A673 (cell line): ENCODE results near the gene COPE. TPM values are rescaled to one million over a fixed set of nuclear protein-coding genes. Genes with fewer than 3 reads are reported as not detected.

Experiments
- BruUV-seq: library from RNA; stranded (reverse); fragments of 400-500 nt; replicated peaks from 2 replicates; lab custom pipeline; 2021; lab: Mats Ljungman, UMichigan
- CTCF ChIA-PET: fragments of 300-600 bp; sonication (Branson Sonifier 250); formaldehyde crosslinking; loops from one replicate; lab custom pipeline; 2022; ENCODE audit warnings: antibody characterized with exemption; lab: Charles Lee
- POLR2A ChIA-PET: fragments of 300-600 bp; sonication (Branson Sonifier 250); formaldehyde crosslinking; loops from one replicate; lab custom pipeline; 2022; ENCODE audit warnings: antibody characterized with exemption; ENCODE audit not compliant: low non-redundant PET; lab: Charles Lee
- DNase-seq: peaks from one replicate; pipeline ENCODE4 v3.0.0-alpha.2; 2015; ENCODE audit warnings: low spot score
- H3K27ac ChIP-seq: fragments of 200-600 bp; sonication (generic); 2 replicates; pipeline ENCODE4 v1.5.1; 2016; ENCODE audit warnings: mixed run types, low read depth, mild to moderate bottlenecking, mixed read lengths, antibody characterized with exemption, low read length; ENCODE audit not compliant: poor library complexity, severe bottlenecking
- H3K27me3 ChIP-seq: fragments of 200-600 bp; sonication (generic); replicated peaks from 2 replicates; pipeline ENCODE4 v1.6.1; 2017; ENCODE audit warnings: mixed run types, low read depth, mild to moderate bottlenecking, mixed read lengths, antibody characterized with exemption, low read length; ENCODE audit not compliant: insufficient read depth, poor library complexity
- H3K36me3 ChIP-seq: fragments of 200-600 bp; sonication (generic); 2 replicates; pipeline ENCODE4 v1.6.1; 2016; ENCODE audit warnings: mixed run types, mild to moderate bottlenecking, mixed read lengths, antibody characterized with exemption, low read length; ENCODE audit not compliant: insufficient read depth, poor library complexity, severe bottlenecking
- H3K4me1 ChIP-seq: fragments of 200-600 bp; sonication (generic); 2 replicates; pipeline ENCODE4 v1.6.1; 2017; ENCODE audit warnings: mixed run types, mild to moderate bottlenecking, mixed read lengths, antibody characterized with exemption, low read length; ENCODE audit not compliant: insufficient read depth, poor library complexity, severe bottlenecking
- H3K4me3 ChIP-seq: fragments of 200-600 bp; sonication (generic); 2 replicates; pipeline ENCODE4 v1.5.1; 2016; ENCODE audit warnings: low read depth, mixed run types, mild to moderate bottlenecking, mixed read lengths, low read length; ENCODE audit not compliant: poor library complexity, severe bottlenecking
- H3K9me3 ChIP-seq: fragments of 200-600 bp; sonication (generic); 2 replicates; pipeline ENCODE4 v1.6.1; 2016; ENCODE audit warnings: mixed run types, low read depth, mild to moderate bottlenecking, mixed read lengths, antibody characterized with exemption, low read length; ENCODE audit not compliant: poor library complexity, severe bottlenecking
- EZH2 ChIP-seq: fragments of 200-600 bp; sonication (generic); IDR thresholded peaks from 2 replicates; pipeline ENCODE4 v1.6.1; 2017; ENCODE audit warnings: borderline replicate concordance, low read depth, mild to moderate bottlenecking, mixed read lengths, antibody characterized with exemption, low read length; ENCODE audit not compliant: poor library complexity, severe bottlenecking
- intact Hi-C: fragments of 100-400 bp; cut with micrococcal nuclease; formaldehyde crosslinking; loops from one replicate; pipeline ENCODE4 v1.10.0; 2022; ENCODE audit not compliant: unreplicated experiment
- total RNA-seq: library from RNA; stranded (reverse); gene quantifications from 2 replicates; pipeline ENCODE4 v1.2.3, GENCODE V29; 2021
- TF ChIP-seq, protein P1 (sequence below): fragments of 300-800, 200-600 bp; sonication (generic); conservative IDR thresholded peaks from 2 replicates; pipeline ENCODE4 v1.5.1; 2017; ENCODE audit warnings: low read depth, mild to moderate bottlenecking, antibody characterized with exemption, low read length, moderate library complexity, mixed read lengths

The COPE gene
- total RNA-seq, 1 experiment from 2014 or later, result 244 TPM

DNA sequence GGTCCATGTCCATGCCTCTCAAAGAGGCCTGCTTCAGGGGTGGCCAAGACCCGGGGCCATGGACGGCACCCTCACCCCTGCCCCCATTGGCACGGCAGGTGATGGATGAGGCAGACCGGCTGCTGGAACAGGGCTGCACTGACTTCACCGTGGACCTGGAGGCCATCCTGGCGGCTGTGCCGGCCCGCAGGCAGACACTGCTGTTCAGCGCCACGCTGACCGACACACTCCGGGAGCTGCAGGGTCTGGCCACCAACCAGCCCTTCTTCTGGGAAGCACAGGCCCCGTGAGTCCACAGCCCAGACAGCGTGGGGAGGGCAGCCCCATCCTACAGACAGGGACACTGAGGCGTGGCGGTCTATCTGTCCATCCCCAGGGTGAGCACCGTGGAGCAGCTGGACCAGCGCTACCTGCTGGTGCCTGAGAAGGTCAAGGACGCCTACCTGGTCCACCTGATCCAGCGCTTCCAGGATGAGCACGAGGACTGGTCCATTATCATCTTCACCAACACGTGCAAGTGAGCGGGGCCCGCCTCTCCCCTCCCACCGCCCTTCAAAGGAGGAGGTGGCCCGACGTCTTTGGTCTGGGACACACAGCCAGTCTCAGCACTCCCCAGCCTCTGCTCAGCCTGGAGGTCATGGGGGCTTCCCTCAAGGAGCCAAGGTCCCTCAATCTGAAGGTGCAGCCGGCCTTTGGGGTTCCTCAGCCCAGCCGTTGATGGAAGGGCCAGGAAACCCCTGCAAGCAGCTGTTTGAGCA is 3.2 kb upstream of the COPE start:
- BruUV-seq, result no TSS peak
- peaks cover 35% of the 10 kb centered on the region for H3K36me3 ChIP-seq
- TF ChIP-seq, protein P1, sequence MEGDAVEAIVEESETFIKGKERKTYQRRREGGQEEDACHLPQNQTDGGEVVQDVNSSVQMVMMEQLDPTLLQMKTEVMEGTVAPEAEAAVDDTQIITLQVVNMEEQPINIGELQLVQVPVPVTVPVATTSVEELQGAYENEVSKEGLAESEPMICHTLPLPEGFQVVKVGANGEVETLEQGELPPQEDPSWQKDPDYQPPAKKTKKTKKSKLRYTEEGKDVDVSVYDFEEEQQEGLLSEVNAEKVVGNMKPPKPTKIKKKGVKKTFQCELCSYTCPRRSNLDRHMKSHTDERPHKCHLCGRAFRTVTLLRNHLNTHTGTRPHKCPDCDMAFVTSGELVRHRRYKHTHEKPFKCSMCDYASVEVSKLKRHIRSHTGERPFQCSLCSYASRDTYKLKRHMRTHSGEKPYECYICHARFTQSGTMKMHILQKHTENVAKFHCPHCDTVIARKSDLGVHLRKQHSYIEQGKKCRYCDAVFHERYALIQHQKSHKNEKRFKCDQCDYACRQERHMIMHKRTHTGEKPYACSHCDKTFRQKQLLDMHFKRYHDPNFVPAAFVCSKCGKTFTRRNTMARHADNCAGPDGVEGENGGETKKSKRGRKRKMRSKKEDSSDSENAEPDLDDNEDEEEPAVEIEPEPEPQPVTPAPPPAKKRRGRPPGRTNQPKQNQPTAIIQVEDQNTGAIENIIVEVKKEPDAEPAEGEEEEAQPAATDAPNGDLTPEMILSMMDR, result no peak
- TF ChIP-seq EZH2, result no peak
- H3K27me3 ChIP-seq, result no peaks in the 10 kb centered on the region
- ChIA-PET CTCF (no interaction called here), POLR2A (no interaction called here)
- intact Hi-C loops, result no loop called here
- peaks cover 6% of the 10 kb centered on the region for H3K4me1 ChIP-seq
- no peaks in the 10 kb centered on the region for H3K9me3 ChIP-seq
- DNase-seq, result no peak
- no peak overlapping the region for H3K4me3 ChIP-seq
- no peak overlapping the region for H3K27ac ChIP-seq

DNA sequence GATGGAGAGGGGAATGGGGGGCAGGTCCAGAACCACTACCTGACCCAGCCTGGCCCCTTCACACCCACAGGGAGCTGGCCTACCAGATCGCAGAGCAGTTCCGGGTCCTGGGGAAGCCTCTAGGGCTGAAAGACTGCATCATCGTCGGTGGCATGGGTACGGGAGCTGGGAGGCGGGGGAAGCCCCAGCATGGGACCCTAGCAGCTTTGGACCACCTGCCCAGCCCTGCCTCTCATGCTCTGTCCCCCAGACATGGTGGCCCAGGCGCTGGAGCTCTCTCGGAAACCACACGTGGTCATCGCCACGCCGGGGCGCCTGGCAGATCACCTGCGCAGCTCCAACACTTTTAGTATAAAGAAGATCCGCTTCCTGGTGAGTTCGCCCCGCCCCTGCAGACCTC is 2.4 kb upstream of the COPE start:
- DNase-seq, result no peak
- H3K27me3 ChIP-seq, result no peaks in the 10 kb centered on the region
- peaks cover 6% of the 10 kb centered on the region for H3K4me1 ChIP-seq
- H3K27ac ChIP-seq, result no peak overlapping the region
- intact Hi-C loops, result no loop called here
- no peak for TF ChIP-seq EZH2
- TF ChIP-seq, protein P1, result no peak
- H3K4me3 ChIP-seq, result no peak overlapping the region
- no TSS peak for BruUV-seq
- H3K36me3 ChIP-seq, result peaks cover 36% of the 10 kb centered on the region
- no peaks in the 10 kb centered on the region for H3K9me3 ChIP-seq
- ChIA-PET CTCF (no interaction called here), POLR2A (no interaction called here)

DNA sequence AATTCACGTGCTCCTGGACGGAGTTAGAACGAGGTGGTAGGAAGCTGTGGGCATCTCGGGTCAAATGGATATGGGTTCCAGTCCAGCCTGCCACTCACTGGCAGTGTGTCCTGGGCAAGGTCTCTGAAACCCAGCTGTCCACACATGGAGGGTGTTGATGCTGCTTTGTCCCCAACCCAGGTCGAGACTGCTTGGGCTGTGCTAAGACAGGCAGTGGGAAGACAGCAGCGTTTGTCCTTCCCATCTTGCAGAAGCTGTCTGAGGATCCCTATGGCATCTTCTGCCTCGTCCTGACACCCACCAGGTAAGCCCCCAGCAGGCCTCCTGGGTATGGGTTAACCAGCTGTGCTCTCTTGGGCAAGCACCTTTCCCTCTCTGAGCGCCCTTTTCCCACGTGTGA is 1.2 kb upstream of the COPE start:
- DNase-seq, result no peak
- Histone ChIP-seq H3K4me3 (peak overlapping the region; percentile 77), H3K36me3 (peaks cover 31% of the 10 kb centered on the region), H3K9me3 (no peaks in the 10 kb centered on the region), H3K27ac (peak overlapping the region; percentile 59), H3K27me3 (no peaks in the 10 kb centered on the region), H3K4me1 (peaks cover 6% of the 10 kb centered on the region)
- CTCF ChIA-PET, result no interaction called here
- POLR2A ChIA-PET, result no interaction called here
- intact Hi-C loops, result no loop called here
- TF ChIP-seq, protein P1, result no peak
- TF ChIP-seq EZH2, result no peak
- no TSS peak for BruUV-seq
